Tibial nerve (tissue), 4 donors: ENCODE results near the gene ASB3.
A peak's percentile ranks its signal among the peaks of the same experiment; 100 is the strongest.

ENCODE experiments used
- CTCF ChIP-seq, 5 experiments: fragments of 200-600 bp in 3 of 5; fragments of 450-650 bp in 2 of 5; sonication (generic) in 3 of 5; IDR thresholded peaks; one replicate each; pipeline ENCODE4 v1.5.1; 2016 to 2019; ENCODE audit warnings: antibody characterized with exemption in 5 of 5, mild to moderate bottlenecking in 3 of 5, moderate library complexity in 2 of 5
- EP300 ChIP-seq, 2 donors: sonication (generic); formaldehyde crosslinking; IDR thresholded peaks; one replicate each; pipeline ENCODE4 v1.6.1; 2017; ENCODE audit warnings: antibody characterized with exemption in 2 of 2, mild to moderate bottlenecking in 1 of 2
- POLR2A ChIP-seq, 2 donors: fragments of 450-650 bp; IDR thresholded peaks; one replicate each; pipeline ENCODE4 v1.6.1; 2017; ENCODE audit warnings: antibody characterized with exemption in 2 of 2, mild to moderate bottlenecking in 2 of 2, moderate library complexity in 2 of 2

DNA sequence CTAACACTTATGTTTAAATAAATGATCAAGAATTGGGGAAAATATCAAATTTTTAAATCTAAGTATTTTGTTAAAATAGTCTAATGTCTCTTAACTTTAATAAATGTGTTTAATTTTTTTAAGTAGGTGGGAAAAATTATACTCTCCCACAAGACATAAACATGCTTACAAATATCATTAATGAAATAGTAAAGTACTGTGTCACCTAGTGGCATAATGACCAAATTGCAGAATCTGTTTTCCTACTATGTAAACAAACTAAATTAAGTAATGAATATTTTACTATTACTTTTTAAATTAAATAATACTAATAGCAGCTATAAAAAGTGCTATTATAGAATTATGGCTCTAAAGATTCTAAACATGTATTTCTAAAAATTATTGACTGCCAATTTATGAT is 71.2 kb downstream of the ASB3 start:
- TF ChIP-seq CTCF (IDR thresholded peaks at IDR 0.05), result peak in 3 of 5 experiments; percentile 18 to 51 (median 26)
- no peak for TF ChIP-seq EP300 (IDR thresholded peaks at IDR 0.05)
- no peak for TF ChIP-seq POLR2A (IDR thresholded peaks at IDR 0.05)
